IMR-90 (cell line): ENCODE results near the gene MAP7. TPM values are rescaled to one million over a fixed set of nuclear protein-coding genes. Genes with fewer than 3 reads are reported as not detected.

Experiments
- ATAC-seq: fragments of 200-7000 bp; cut with Tn5 transposase; 2 replicates; pipeline ENCODE4 v1.9.1; 2020; ENCODE audit warnings: low read depth, mild to moderate bottlenecking, moderate library complexity
- BruUV-seq: library from RNA; stranded (reverse); fragments of 400-500 nt; replicated peaks from 2 replicates; lab custom pipeline; 2021; lab: Mats Ljungman, UMichigan
- CTCF ChIA-PET: fragments of 300-600 bp; formaldehyde crosslinking; extraction: SDS; loops from one replicate; lab custom pipeline; 2021; ENCODE audit warnings: antibody characterized with exemption; lab: Yijun Ruan, JAX
- POLR2A ChIA-PET: fragments of 300-600 bp; sonication (Branson Sonifier 250); formaldehyde crosslinking; loops from one replicate; lab custom pipeline; 2022; ENCODE audit warnings: antibody characterized with exemption; ENCODE audit not compliant: unreplicated experiment; lab: Charles Lee
- DNase-seq: peaks from one replicate; pipeline ENCODE4 v3.0.0; 2013
- H2AFZ ChIP-seq: replicated peaks from 2 replicates; pipeline ENCODE3; 2013; ENCODE audit warnings: low read length, mild to moderate bottlenecking; ENCODE audit not compliant: poor library complexity
- H2AK5ac ChIP-seq: 2 replicates; pipeline ENCODE4 v1.6.1; 2013; ENCODE audit warnings: low read depth, low read length, inconsistent platforms
- H2AK9ac ChIP-seq: replicated peaks from 2 replicates; pipeline ENCODE3; 2013; ENCODE audit warnings: mild to moderate bottlenecking, low read depth, low read length, moderate library complexity; ENCODE audit not compliant: poor library complexity
- H2BK120ac ChIP-seq: 2 replicates; pipeline ENCODE4 v1.6.1; 2013; ENCODE audit warnings: low read depth, low read length, inconsistent platforms
- H2BK15ac ChIP-seq: 3 replicates; pipeline ENCODE4 v1.6.1; 2013; ENCODE audit warnings: low read depth, low read length, inconsistent platforms
- H2BK20ac ChIP-seq: 2 replicates; pipeline ENCODE4 v1.6.1; 2013; ENCODE audit warnings: low read depth, mild to moderate bottlenecking, inconsistent platforms, low read length, moderate library complexity
- H2BK5ac ChIP-seq: 2 replicates; pipeline ENCODE4 v1.6.1; 2013; ENCODE audit warnings: mild to moderate bottlenecking, low read depth, low read length, inconsistent platforms; ENCODE audit not compliant: poor library complexity, severe bottlenecking
- H3K14ac ChIP-seq: replicated peaks from 2 replicates; pipeline ENCODE4 v1.6.1; 2013; ENCODE audit warnings: low read depth, low read length, inconsistent platforms
- H3K18ac ChIP-seq: 2 replicates; pipeline ENCODE4 v1.6.1; 2013; ENCODE audit warnings: low read depth, low read length, control low read depth
- H3K23ac ChIP-seq: 2 replicates; pipeline ENCODE4 v1.6.1; 2013; ENCODE audit warnings: low read depth, low read length, inconsistent platforms
- H3K27ac ChIP-seq: 2 replicates; pipeline ENCODE4 v1.5.1; 2013; ENCODE audit warnings: mild to moderate bottlenecking, control low read depth, low read length; ENCODE audit not compliant: insufficient read depth
- H3K27me3 ChIP-seq: 2 replicates; pipeline ENCODE4 v1.6.1; 2013; ENCODE audit warnings: low read length; ENCODE audit not compliant: control insufficient read depth, insufficient read depth
- H3K36me3 ChIP-seq: 2 replicates; pipeline ENCODE4 v1.6.1; 2013; ENCODE audit warnings: low read length, mixed read lengths; ENCODE audit not compliant: control insufficient read depth, insufficient read depth
- H3K4ac ChIP-seq: 2 replicates; pipeline ENCODE4 v1.6.1; 2013; ENCODE audit warnings: low read depth, low read length, inconsistent platforms
- H3K4me1 ChIP-seq: 2 replicates; pipeline ENCODE4 v1.6.1; 2013; ENCODE audit warnings: low read length, mixed read lengths; ENCODE audit not compliant: control insufficient read depth, insufficient read depth
- H3K4me2 ChIP-seq: 2 replicates; pipeline ENCODE4 v1.6.1; 2013; ENCODE audit warnings: low read depth, mild to moderate bottlenecking, control low read depth, low read length, moderate library complexity
- H3K4me3 ChIP-seq: 2 replicates; pipeline ENCODE4 v1.5.1; 2013; ENCODE audit warnings: low read depth, mild to moderate bottlenecking, control low read depth, low read length, moderate library complexity; ENCODE audit not compliant: insufficient read depth
- H3K56ac ChIP-seq: 2 replicates; pipeline ENCODE4 v1.6.1; 2013; ENCODE audit warnings: low read length, inconsistent platforms; ENCODE audit not compliant: insufficient read depth; ENCODE audit errors: extremely low read depth
- H3K79me1 ChIP-seq, 2 experiments: 2 replicates each; pipeline ENCODE4 v1.6.1; 2013; ENCODE audit warnings: low read length in 2 of 2, inconsistent platforms in 1 of 2, low read depth in 1 of 2
- H3K9ac ChIP-seq: 2 replicates; pipeline ENCODE4 v1.6.1; 2013; ENCODE audit warnings: low read depth, low read length, control low read depth
- H3K9me1 ChIP-seq: 2 replicates; pipeline ENCODE4 v1.6.1; 2013; ENCODE audit warnings: low read length, inconsistent platforms; ENCODE audit not compliant: insufficient read depth
- H3K9me3 ChIP-seq: 2 replicates; pipeline ENCODE4 v1.6.1; 2013; ENCODE audit warnings: low read length; ENCODE audit not compliant: control insufficient read depth, insufficient read depth
- H4K20me1 ChIP-seq: 2 replicates; pipeline ENCODE4 v1.6.1; 2013; ENCODE audit warnings: low read length, inconsistent platforms; ENCODE audit not compliant: insufficient read depth
- H4K5ac ChIP-seq: 2 replicates; pipeline ENCODE4 v1.6.1; 2013; ENCODE audit warnings: mild to moderate bottlenecking, low read depth, low read length, control low read depth
- H4K8ac ChIP-seq, 2 experiments: 2 replicates each; pipeline ENCODE4 v1.6.1; 2013; ENCODE audit warnings: low read depth in 2 of 2, low read length in 2 of 2, control low read depth in 1 of 2, inconsistent platforms in 1 of 2
- H4K91ac ChIP-seq: 2 replicates; pipeline ENCODE4 v1.6.1; 2013; ENCODE audit warnings: low read depth, low read length, inconsistent platforms; ENCODE audit not compliant: insufficient read depth
- BHLHE40 ChIP-seq: fragments of 150-350 bp; IDR thresholded peaks from 2 replicates; pipeline ENCODE4 v1.6.1; 2016; ENCODE audit warnings: mild to moderate bottlenecking, low read depth, low read length
- CEBPB ChIP-seq: IDR thresholded peaks from 2 replicates; pipeline ENCODE4 v1.6.1; 2012; ENCODE audit warnings: low read depth, low read length, improper control_type of control experiment
- CHD1 ChIP-seq: IDR thresholded peaks from 2 replicates; pipeline ENCODE4 v1.6.1; 2012; ENCODE audit warnings: low read depth, low read length, improper control_type of control experiment
- CTCF ChIP-seq: conservative IDR thresholded peaks from 2 replicates; pipeline ENCODE4 v1.5.1; 2012; ENCODE audit warnings: mild to moderate bottlenecking, low read depth, low read length, improper control_type of control experiment
- ELK1 ChIP-seq: fragments of 150-350 bp; IDR thresholded peaks from 2 replicates; pipeline ENCODE4 v1.6.1; 2016; ENCODE audit warnings: low read depth, mild to moderate bottlenecking, low read length, moderate library complexity, borderline replicate concordance
- FOS ChIP-seq: fragments of 150-350 bp; IDR thresholded peaks from 2 replicates; pipeline ENCODE4 v1.6.1; 2016; ENCODE audit warnings: low read depth, low read length
- MAFK ChIP-seq: IDR thresholded peaks from 2 replicates; pipeline ENCODE4 v1.6.1; 2012; ENCODE audit warnings: low read depth, low read length, improper control_type of control experiment
- MAZ ChIP-seq: IDR thresholded peaks from 2 replicates; pipeline ENCODE4 v1.6.1; 2012; ENCODE audit warnings: low read depth, mild to moderate bottlenecking, low read length, improper control_type of control experiment, moderate library complexity, borderline replicate concordance
- MXI1 ChIP-seq: IDR thresholded peaks from 2 replicates; pipeline ENCODE4 v1.6.1; 2012; ENCODE audit warnings: low read depth, mild to moderate bottlenecking, low read length, moderate library complexity, borderline replicate concordance
- NFE2L2 ChIP-seq: fragments of 150-350 bp; IDR thresholded peaks from 2 replicates; pipeline ENCODE4 v1.6.1; 2016; ENCODE audit warnings: low read depth, mild to moderate bottlenecking, low read length
- POLR2A ChIP-seq: IDR thresholded peaks from 2 replicates; pipeline ENCODE4 v1.6.1; 2012; ENCODE audit warnings: mild to moderate bottlenecking, low read depth, low read length
- RAD21 ChIP-seq: IDR thresholded peaks from 2 replicates; pipeline ENCODE4 v1.6.1; 2012; ENCODE audit warnings: low read length, improper control_type of control experiment
- RCOR1 ChIP-seq: IDR thresholded peaks from 2 replicates; pipeline ENCODE4 v1.6.1; 2012; ENCODE audit warnings: mild to moderate bottlenecking, low read length, improper control_type of control experiment; ENCODE audit not compliant: insufficient replicate concordance
- RFX5 ChIP-seq: IDR thresholded peaks from 2 replicates; pipeline ENCODE4 v1.8.0; 2012; ENCODE audit warnings: low read depth, mild to moderate bottlenecking, low read length, moderate library complexity
- SMC3 ChIP-seq: fragments of 150-350 bp; IDR thresholded peaks from 2 replicates; pipeline ENCODE4 v1.6.1; 2016; ENCODE audit warnings: low read depth, mild to moderate bottlenecking, antibody characterized with exemption, low read length, moderate library complexity
- USF2 ChIP-seq: fragments of 150-350 bp; IDR thresholded peaks from 2 replicates; pipeline ENCODE4 v1.6.1; 2017; ENCODE audit warnings: mild to moderate bottlenecking, antibody characterized with exemption, low read length, low read depth
- WGBS, 2 experiments: methylation state at CpG; one replicate each; pipeline versions ENCODE4 v1.1.5 to v1.1.7; 2013; ENCODE audit warnings: missing lambda C conversion rate in 2 of 2; ENCODE audit not compliant: insufficient read length in 1 of 2; ENCODE audit errors: extremely low coverage in 2 of 2; 5-methylcytosine and 5-hydroxymethylcytosine counted together
- dilution Hi-C: fragments of 300-500 bp; cut with HindIII; formaldehyde crosslinking; loops from one replicate; pipeline ENCODE4 v1.14.3; 2018; ENCODE audit warnings: low sequenced_read_pairs; ENCODE audit not compliant: unreplicated experiment
- in situ Hi-C: fragments of 300-500 bp; cut with MboI; formaldehyde crosslinking; loops from 3 replicates; pipeline ENCODE4 v1.14.3; 2019; ENCODE audit warnings: low sequenced_read_pairs, inconsistent platforms, mixed read lengths
- intact Hi-C: fragments of 100-400 bp; cut with micrococcal nuclease; formaldehyde crosslinking; loops from 2 replicates; pipeline ENCODE4 v1.10.0; 2022
- polyA plus RNA-seq, 3 experiments: library from polyadenylated mRNA; depleted of rRNA; stranded (reverse); fragments of >200 nt; gene quantifications; 2 replicates each; pipeline ENCODE4 v1.2.3, GENCODE V29; 2012; ENCODE audit warnings: low replicate concordance in 1 of 3
- total RNA-seq: library from RNA; depleted of rRNA; stranded (reverse); fragments of >200 nt; gene quantifications from 2 replicates; pipeline ENCODE4 v1.2.3, GENCODE V29; 2012

The MAP7 gene
- total and polyA plus RNA-seq, 2 of the 4 experiments (the other 2 are of a cell fraction) = 0.19 to 0.36 TPM

GRCh38 chr6:136315594-136315993 lies 234.6 kb downstream of the MAP7 start:
- CTCF ChIA-PET = interaction anchor here (0.6 kb wide), 1 partner anchor 791 kb away, joined by 3 read pairs; no protein-coding TSS in a partner anchor
- dilution Hi-C loops = no loop called here
- no TSS peak for BruUV-seq

More at GRCh38 chr6:136315594-136315993, 234.6 kb downstream of the MAP7 start:
- Histone ChIP-seq H3K4me1 (no peaks in the 10 kb centered on the region), H2BK15ac (no peak overlapping the region), H4K20me1 (no peaks in the 10 kb centered on the region), H4K91ac (no peak overlapping the region), H3K9me1 (no peaks in the 10 kb centered on the region), H2AFZ (no peak overlapping the region), H3K9ac (no peak overlapping the region), H4K8ac (no peak overlapping the region), H3K27me3 (peaks cover 7% of the 10 kb centered on the region), H3K79me1 (no peaks in the 10 kb centered on the region), H2BK120ac (no peak overlapping the region), H3K9me3 (no peaks in the 10 kb centered on the region), H3K27ac (no peak overlapping the region), H4K5ac (no peak overlapping the region), H3K18ac (no peak overlapping the region), H3K56ac (no peak overlapping the region), H3K14ac (no peak overlapping the region), H2BK20ac (no peak overlapping the region), H2AK5ac (no peak overlapping the region), H3K4me3 (no peak overlapping the region), H3K36me3 (no peaks in the 10 kb centered on the region), H3K4ac (no peak overlapping the region), H3K4me2 (no peak overlapping the region), H2AK9ac (no peak overlapping the region), H3K23ac (no peak overlapping the region), H2BK5ac (no peak overlapping the region)
- DNase-seq = no peak
- 87% methylated on average over 3 of the region's 4 CpGs; no CpG with 5 or more reads in 1 of the 2 experiments for WGBS, 2 experiments
- in situ Hi-C loops = no loop called here
- no peak for TF ChIP-seq NFE2L2
- no peak for TF ChIP-seq CTCF
- TF ChIP-seq CEBPB = no peak
- TF ChIP-seq ELK1 = no peak
- no peak for TF ChIP-seq POLR2A
- no peak for TF ChIP-seq RFX5
- TF ChIP-seq MAZ = no peak
- no peak for TF ChIP-seq MAFK
- TF ChIP-seq FOS = no peak
- TF ChIP-seq RCOR1 = no peak
- no peak for TF ChIP-seq RAD21
- TF ChIP-seq CHD1 = no peak
- TF ChIP-seq USF2 = no peak
- no peak for TF ChIP-seq MXI1
- no peak for TF ChIP-seq SMC3
- no peak for TF ChIP-seq BHLHE40
- POLR2A ChIA-PET = no interaction called here
- intact Hi-C loops = no loop called here
- no peak for ATAC-seq
